T follicular helper cell (primary cell): ENCODE measurements around the gene ERN1.
"Not testable (repeated sequence)": the region's sequence is repeated elsewhere in the genome, so short reads cannot be mapped to it uniquely, and the experiment has no call there.

Experiments used
- DNase-seq: peaks from one replicate; pipeline ENCODE4 v3.0.0-alpha.2; 2020; ENCODE audit warnings: low read depth

Gene ERN1

DNA sequence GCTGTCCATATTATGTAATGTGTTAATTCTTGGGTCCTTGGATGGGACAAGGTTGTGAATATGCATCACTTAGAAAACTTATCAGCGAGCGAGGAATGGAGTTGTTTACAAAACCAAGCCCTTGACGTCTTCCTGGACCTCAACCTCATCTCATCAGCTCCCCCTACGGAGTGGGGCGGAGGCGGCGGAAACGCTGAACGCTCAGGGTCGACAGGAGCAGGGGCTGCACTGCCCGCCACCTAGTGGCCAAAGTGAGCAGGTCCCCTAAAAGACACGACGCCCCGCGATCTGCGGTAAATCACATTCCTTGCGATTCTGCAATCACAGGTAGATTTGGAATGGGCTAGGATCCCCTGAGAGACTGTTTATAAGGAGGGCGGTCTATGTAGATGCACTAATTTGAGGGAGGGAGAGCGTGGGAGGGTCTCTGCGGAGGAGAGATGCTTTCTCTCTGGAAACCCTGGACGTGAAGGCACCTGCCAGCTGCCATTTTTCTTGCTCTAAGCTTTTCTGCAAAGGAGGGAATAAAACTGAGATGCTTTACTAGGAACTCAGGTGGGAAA lies 104.1 kb downstream of the ERN1 start:
- peak; percentile 94 for DNase-seq

- peak; percentile 63 for DNase-seq
Observed at GRCh38 chr17:64024781-64025731, 104.9 kb downstream of the ERN1 start.

GRCh38 chr17:64024215-64024654 lies 105.7 kb downstream of the ERN1 start:
- DNase-seq, result no peak

- no peak for DNase-seq
Observed at GRCh38 chr17:64022611-64023063, 107.3 kb downstream of the ERN1 start.

GRCh38 chr17:64020056-64020766 lies 109.7 kb downstream of the ERN1 start, which contains the start of gene ICAM2:
Gene ICAM2 (minus strand): TSS chr17:64020633. CDS start chr17:64006691, 13,942 bp downstream.
- DNase-seq, result peak; percentile 91

DNA sequence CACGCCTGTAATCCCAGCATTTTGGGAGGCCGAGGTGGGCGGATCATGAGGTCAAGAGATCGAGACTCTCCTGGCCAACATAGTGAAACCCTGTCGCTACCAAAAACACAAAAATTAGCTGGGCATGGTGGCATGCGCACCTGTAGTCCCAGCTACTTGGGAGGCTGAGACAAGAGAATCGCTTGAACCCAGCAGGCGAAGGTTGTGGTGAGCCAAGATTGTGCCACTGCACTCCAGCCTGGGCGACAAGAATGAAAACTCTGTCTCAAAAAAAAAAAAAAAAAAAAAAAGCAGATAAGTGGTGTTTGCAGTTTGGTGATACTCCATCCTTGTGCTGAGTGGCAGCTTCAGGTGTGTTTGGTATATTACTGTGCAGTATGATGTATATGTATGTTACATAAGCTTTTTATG lies 110.4 kb downstream of the ERN1 start:
- not testable (repeated sequence) for DNase-seq

DNA sequence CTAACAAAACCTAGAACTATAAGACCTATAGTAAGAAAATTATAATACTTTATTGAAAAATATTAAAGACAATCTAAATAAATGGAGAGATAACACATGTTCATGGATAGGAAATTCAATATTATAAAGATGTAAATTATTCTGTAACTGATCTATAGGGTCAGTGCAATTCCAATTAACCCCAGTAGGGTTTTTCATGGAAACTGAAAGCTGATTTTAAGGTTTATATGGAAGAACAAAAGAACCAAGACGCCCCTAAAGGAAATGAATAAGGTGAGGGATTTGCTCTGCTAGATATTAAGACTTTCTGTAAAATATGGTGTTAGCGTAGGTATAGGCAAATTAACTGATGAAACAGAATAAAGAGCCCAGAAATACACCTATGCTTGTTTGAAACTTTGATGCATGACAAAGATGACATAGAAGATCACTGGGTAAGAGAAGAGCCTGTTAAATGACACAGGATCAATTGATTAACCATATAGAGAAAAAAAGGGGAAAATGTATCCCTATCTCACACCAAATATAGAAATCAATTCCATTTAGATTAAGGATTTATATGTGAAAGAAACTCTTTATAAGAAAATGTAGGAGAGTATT lies 112.5 kb downstream of the ERN1 start:
- no peak for DNase-seq

- no peak for DNase-seq
Observed at GRCh38 chr17:64016974-64017373, 113.0 kb downstream of the ERN1 start.

DNA sequence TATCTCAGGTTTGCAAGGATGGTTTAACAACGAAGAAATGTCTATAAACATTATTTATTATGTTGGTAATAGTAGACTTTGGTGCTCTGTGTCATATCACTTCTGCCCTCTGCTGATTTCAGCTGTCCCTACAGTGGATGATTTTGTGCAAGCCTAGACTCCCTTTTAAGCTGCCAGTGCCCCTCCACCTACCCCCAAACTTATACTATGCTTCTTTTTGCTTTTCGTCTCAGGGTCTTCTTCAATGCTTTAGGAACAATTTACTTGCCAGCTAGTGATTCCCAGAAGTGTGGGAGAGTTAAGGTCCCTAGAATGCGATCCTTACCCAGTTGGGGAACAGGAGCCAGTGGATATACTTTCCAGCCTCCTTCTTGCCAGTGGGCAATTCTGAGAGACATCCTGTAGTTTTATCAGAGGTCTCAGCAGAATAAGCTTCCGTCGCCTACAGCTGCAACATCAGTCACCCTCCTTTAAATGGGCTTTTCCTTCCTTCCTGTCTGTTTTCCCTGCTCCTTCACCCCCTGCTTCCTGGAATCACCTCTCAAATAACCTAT lies 113.6 kb downstream of the ERN1 start:
- DNase-seq, result no peak

DNA sequence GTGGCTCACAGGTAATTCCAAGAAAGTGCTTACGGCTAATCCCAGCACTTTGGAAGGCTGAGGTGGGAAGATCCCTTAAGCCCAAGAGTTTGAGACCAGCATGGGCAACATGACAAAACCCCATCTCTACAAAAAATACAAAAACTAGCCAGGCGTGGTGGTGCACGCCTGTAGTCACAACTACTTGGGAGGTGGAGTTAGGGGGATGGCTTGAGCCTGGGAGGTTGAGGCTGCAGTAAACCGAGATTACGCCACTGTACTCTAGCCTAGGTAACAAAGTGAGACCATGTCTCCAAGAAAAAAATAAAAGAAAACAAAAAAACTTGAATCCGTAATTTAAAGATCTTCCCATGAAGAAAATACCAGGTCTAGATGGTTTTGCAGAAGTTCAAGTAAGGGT lies 114.5 kb downstream of the ERN1 start:
- no peak for DNase-seq

GRCh38 chr17:64009571-64010402 lies 120.2 kb downstream of the ERN1 start:
- DNase-seq, result no peak

GRCh38 chr17:64008830-64009229 lies 121.1 kb downstream of the ERN1 start:
- no peak for DNase-seq

DNA sequence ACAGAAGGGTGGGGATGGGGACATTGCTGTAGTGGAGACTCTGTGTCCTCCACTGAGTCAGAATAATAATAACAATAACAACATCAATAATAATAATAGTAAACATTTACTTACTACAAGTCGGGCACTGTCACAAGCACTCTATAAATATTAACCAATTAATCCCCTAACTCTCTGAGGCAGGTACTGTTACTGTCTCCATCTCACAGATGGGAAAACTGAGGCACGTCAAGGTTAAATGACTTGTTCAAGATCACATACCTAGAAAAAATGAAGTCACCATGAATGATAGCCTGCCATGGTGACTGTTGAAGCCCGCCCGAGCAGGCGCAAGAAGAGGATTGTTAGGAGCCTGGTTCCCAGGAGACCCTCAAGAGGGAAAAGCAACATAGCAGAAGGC lies 121.6 kb downstream of the ERN1 start:
- no peak for DNase-seq

DNA sequence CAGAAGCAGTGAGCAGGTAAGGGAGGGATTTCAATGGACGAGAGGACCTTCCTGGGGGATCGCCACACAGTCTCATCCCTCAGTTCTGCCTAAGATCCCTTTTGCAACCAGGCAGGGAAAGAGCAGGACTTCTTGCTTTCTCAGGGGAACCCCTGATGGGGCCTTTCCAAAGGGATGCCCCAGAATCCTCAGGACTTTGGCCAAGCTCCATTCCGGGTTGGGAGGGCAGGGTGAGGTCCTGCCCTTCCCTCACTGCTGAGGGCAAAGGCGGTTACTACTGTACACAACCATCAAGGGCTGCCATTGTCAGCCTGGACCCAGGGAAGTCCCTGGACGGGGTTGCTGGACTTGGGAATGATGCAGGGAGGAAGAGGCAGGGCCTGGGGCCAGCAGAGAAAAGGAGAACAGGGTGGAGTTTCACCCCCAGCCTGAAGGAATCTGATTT lies 122.1 kb downstream of the ERN1 start:
- DNase-seq, result no peak

DNA sequence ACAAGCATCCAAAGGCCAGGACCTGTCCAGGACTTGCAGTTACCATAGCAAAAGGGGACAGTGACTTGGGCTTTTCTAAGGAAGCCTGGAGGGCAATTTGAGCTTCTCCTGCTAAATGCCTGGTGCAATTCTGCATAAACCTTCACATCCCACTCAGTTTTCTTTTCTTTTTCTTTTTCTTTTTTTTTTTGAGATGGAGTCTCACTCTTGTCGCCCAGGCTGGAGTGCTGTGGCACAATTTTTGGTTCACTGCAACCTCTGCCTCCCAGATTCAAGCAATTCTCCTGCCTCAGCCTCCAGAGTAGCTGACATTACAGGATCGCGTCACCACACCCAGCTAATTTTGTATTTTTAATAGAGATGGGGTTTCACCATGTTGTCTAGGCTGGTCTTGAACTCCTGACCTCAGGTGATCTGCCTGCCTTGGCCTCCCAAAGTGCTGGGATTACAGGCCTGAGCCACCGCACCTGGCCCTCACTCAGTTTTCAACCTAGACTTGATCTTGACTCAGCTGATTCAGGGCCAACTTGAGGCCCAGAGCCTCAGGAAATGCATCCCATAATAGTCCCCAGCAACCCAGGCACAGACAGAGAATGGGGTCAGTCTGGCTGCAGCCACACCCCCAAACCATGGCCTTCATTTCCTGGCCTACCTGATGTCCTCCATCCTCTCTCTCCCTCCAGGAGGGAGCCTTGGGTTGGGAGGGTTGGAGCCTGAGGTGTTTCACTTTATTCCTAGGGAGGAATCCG lies 122.7 kb downstream of the ERN1 start:
- not testable (repeated sequence) for DNase-seq

DNA sequence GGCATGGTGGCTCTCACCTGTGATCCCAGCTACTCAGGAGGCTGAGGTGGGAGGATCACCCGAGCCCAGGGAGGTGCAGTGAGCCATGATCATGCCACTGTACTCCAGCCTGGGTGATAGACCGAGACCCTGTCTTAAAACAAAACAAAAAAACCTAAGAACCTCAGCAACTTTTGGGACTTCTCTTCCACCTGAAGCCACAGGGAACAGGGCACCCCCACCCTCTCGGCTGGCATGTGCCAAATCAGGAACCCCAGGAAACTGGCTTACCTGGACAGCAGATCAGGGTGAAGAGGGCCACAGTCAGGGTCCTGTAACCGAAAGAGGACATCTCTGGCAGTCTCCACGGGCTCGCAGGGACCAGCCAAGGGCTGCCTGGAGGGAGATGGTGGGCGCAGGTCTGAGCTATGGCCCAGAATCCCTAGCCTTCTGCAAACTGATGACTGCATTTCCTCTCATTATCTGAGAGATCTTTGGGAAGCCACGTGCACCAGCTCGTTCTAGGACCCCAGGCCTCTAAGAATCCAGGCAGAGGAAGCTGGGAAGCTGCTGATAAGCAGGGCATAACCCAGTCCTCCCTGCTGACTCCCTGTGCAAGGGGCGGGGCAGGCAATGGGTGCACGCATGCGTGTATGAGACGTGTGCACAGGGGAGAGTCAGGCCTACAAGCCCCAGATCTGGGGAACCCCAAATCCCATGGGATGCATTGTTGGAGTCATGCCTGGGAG lies 123.4 kb downstream of the ERN1 start:
- DNase-seq, result no peak

- DNase-seq, result no peak
Observed at GRCh38 chr17:64005734-64006167, 124.2 kb downstream of the ERN1 start.

- DNase-seq, result no peak
Observed at GRCh38 chr17:64004903-64005733, 124.8 kb downstream of the ERN1 start.
